ENCODE data around the gene COL28A1. TPM values are rescaled to one million over a fixed set of nuclear protein-coding genes. Genes with fewer than 3 reads are reported as not detected.

The COL28A1 gene
- polyA plus RNA-seq, 4 donors = 1.1 to 3.1 (median 1.5) TPM

GRCh38 chr7:7573701-7574100, 38.0 kb upstream of the COL28A1 start:
- FAIRE-seq = no peak
- H3K4me3 ChIP-seq (ENCODE audit: low read depth in 1 of 3, low read length in 3 of 3) = no peak overlapping the region
- H3K36me3 ChIP-seq (ENCODE audit: control insufficient read depth in 3 of 3, insufficient read depth in 2 of 3, low read depth in 1 of 3, low read length in 3 of 3) = peaks cover 0 to 3% (median 0%) of the 10 kb centered on the region in 3 donors
- WGBS, 3 donors = 91 to 97% (median 94%) methylated on average over 2 of the region's 2 CpGs
- no peaks in the 10 kb centered on the region for H3K27me3 ChIP-seq (ENCODE audit: control insufficient read depth in 3 of 3, insufficient read depth in 3 of 3, low read length in 3 of 3)
- H3K27ac ChIP-seq (ENCODE audit: low read depth in 1 of 3, low read length in 2 of 3) = no peak overlapping the region
- no peaks in the 10 kb centered on the region for H3K9me3 ChIP-seq (ENCODE audit: control insufficient read depth in 2 of 2, insufficient read depth in 1 of 2, low read depth in 1 of 2, low read length in 1 of 2)
- peaks cover 0 to 8% (median 0%) of the 10 kb centered on the region in 3 donors for H3K4me1 ChIP-seq (ENCODE audit: control insufficient read depth in 3 of 3, insufficient read depth in 2 of 3, low read depth in 1 of 3, low read length in 2 of 3)
- no peak for DNase-seq

GRCh38 chr7:7570584-7570983, 34.9 kb upstream of the COL28A1 start:
- Histone ChIP-seq H3K4me3 (ENCODE audit: low read depth in 1 of 3, low read length in 3 of 3) (no peak overlapping the region), H3K27ac (ENCODE audit: low read depth in 1 of 3, low read length in 2 of 3) (no peak overlapping the region), H3K27me3 (ENCODE audit: control insufficient read depth in 3 of 3, insufficient read depth in 3 of 3, low read length in 3 of 3) (no peaks in the 10 kb centered on the region), H3K4me1 (ENCODE audit: control insufficient read depth in 3 of 3, insufficient read depth in 2 of 3, low read depth in 1 of 3, low read length in 2 of 3) (peaks cover 3 to 12% (median 7%) of the 10 kb centered on the region in 3 donors), H3K9me3 (ENCODE audit: control insufficient read depth in 2 of 2, insufficient read depth in 1 of 2, low read depth in 1 of 2, low read length in 1 of 2) (no peaks in the 10 kb centered on the region), H3K36me3 (ENCODE audit: control insufficient read depth in 3 of 3, insufficient read depth in 2 of 3, low read depth in 1 of 3, low read length in 3 of 3) (peaks cover 0 to 3% (median 0%) of the 10 kb centered on the region in 3 donors)
- 83 to 97% (median 88%) methylated on average over 3 of the region's 3 CpGs for WGBS, 3 donors
- no peak for FAIRE-seq
- DNase-seq = peak in 1 of 2 donors; percentile 15

GRCh38 chr7:7569615-7570014, 33.9 kb upstream of the COL28A1 start:
- Histone ChIP-seq H3K27ac (ENCODE audit: low read depth in 1 of 3, low read length in 2 of 3) (peak overlapping the region in 1 of 3 donors; percentile 17), H3K4me3 (ENCODE audit: low read depth in 1 of 3, low read length in 3 of 3) (no peak overlapping the region), H3K9me3 (ENCODE audit: control insufficient read depth in 2 of 2, insufficient read depth in 1 of 2, low read depth in 1 of 2, low read length in 1 of 2) (no peaks in the 10 kb centered on the region), H3K4me1 (ENCODE audit: control insufficient read depth in 3 of 3, insufficient read depth in 2 of 3, low read depth in 1 of 3, low read length in 2 of 3) (peaks cover 3 to 12% (median 7%) of the 10 kb centered on the region in 3 donors), H3K27me3 (ENCODE audit: control insufficient read depth in 3 of 3, insufficient read depth in 3 of 3, low read length in 3 of 3) (no peaks in the 10 kb centered on the region), H3K36me3 (ENCODE audit: control insufficient read depth in 3 of 3, insufficient read depth in 2 of 3, low read depth in 1 of 3, low read length in 3 of 3) (peaks cover 0 to 3% (median 0%) of the 10 kb centered on the region in 3 donors)
- DNase-seq (no peak), FAIRE-seq (no peak)
- 77 to 84% (median 78%) methylated on average over 3 of the region's 3 CpGs for WGBS, 3 donors

GRCh38 chr7:7569081-7569527, 33.4 kb upstream of the COL28A1 start:
- Histone ChIP-seq H3K36me3 (ENCODE audit: control insufficient read depth in 3 of 3, insufficient read depth in 2 of 3, low read depth in 1 of 3, low read length in 3 of 3) (peaks cover 0 to 3% (median 0%) of the 10 kb centered on the region in 3 donors), H3K4me3 (ENCODE audit: low read depth in 1 of 3, low read length in 3 of 3) (no peak overlapping the region), H3K27me3 (ENCODE audit: control insufficient read depth in 3 of 3, insufficient read depth in 3 of 3, low read length in 3 of 3) (no peaks in the 10 kb centered on the region), H3K27ac (ENCODE audit: low read depth in 1 of 3, low read length in 2 of 3) (peak overlapping the region in 1 of 3 donors; percentile 17), H3K4me1 (ENCODE audit: control insufficient read depth in 3 of 3, insufficient read depth in 2 of 3, low read depth in 1 of 3, low read length in 2 of 3) (peaks cover 3 to 12% (median 7%) of the 10 kb centered on the region in 3 donors), H3K9me3 (ENCODE audit: control insufficient read depth in 2 of 2, insufficient read depth in 1 of 2, low read depth in 1 of 2, low read length in 1 of 2) (no peaks in the 10 kb centered on the region)
- FAIRE-seq (no peak), DNase-seq (no peak)
- WGBS, 3 donors = 50 to 54% (median 52%) methylated on average over 5 of the region's 5 CpGs

GRCh38 chr7:7568553-7568952, 32.9 kb upstream of the COL28A1 start:
- H3K4me3 ChIP-seq (ENCODE audit: low read depth in 1 of 3, low read length in 3 of 3) = no peak overlapping the region
- FAIRE-seq = no peak
- no peak overlapping the region for H3K27ac ChIP-seq (ENCODE audit: low read depth in 1 of 3, low read length in 2 of 3)
- WGBS, 3 donors = 67 to 86% (median 76%) methylated on average over 4 of the region's 4 CpGs
- H3K4me1 ChIP-seq (ENCODE audit: control insufficient read depth in 3 of 3, insufficient read depth in 2 of 3, low read depth in 1 of 3, low read length in 2 of 3) = peaks cover 3 to 12% (median 12%) of the 10 kb centered on the region in 3 donors
- DNase-seq = no peak
- peaks cover 0 to 3% (median 0%) of the 10 kb centered on the region in 3 donors for H3K36me3 ChIP-seq (ENCODE audit: control insufficient read depth in 3 of 3, insufficient read depth in 2 of 3, low read depth in 1 of 3, low read length in 3 of 3)
- H3K27me3 ChIP-seq (ENCODE audit: control insufficient read depth in 3 of 3, insufficient read depth in 3 of 3, low read length in 3 of 3) = no peaks in the 10 kb centered on the region
- H3K9me3 ChIP-seq (ENCODE audit: control insufficient read depth in 2 of 2, insufficient read depth in 1 of 2, low read depth in 1 of 2, low read length in 1 of 2) = no peaks in the 10 kb centered on the region

- H3K27me3 ChIP-seq (ENCODE audit: control insufficient read depth in 3 of 3, insufficient read depth in 3 of 3, low read length in 3 of 3) = no peaks in the 10 kb centered on the region
- no peak overlapping the region for H3K27ac ChIP-seq (ENCODE audit: low read depth in 1 of 3, low read length in 2 of 3)
- no peaks in the 10 kb centered on the region for H3K9me3 ChIP-seq (ENCODE audit: control insufficient read depth in 2 of 2, insufficient read depth in 1 of 2, low read depth in 1 of 2, low read length in 1 of 2)
- peak; percentile 27 to 30 for DNase-seq
- FAIRE-seq = no peak
- peaks cover 3 to 12% (median 12%) of the 10 kb centered on the region in 3 donors for H3K4me1 ChIP-seq (ENCODE audit: control insufficient read depth in 3 of 3, insufficient read depth in 2 of 3, low read depth in 1 of 3, low read length in 2 of 3)
- 10 to 38% (median 17%) methylated on average over 2 of the region's 2 CpGs for WGBS, 3 donors
- peaks cover 0 to 3% (median 0%) of the 10 kb centered on the region in 3 donors for H3K36me3 ChIP-seq (ENCODE audit: control insufficient read depth in 3 of 3, insufficient read depth in 2 of 3, low read depth in 1 of 3, low read length in 3 of 3)
- H3K4me3 ChIP-seq (ENCODE audit: low read depth in 1 of 3, low read length in 3 of 3) = peak overlapping the region in 2 of 3 donors; percentile 75 to 97
Measured at GRCh38 chr7:7567898-7568531, 32.3 kb upstream of the COL28A1 start.

GRCh38 chr7:7566651-7567611, 31.3 kb upstream of the COL28A1 start, which contains the start of gene MIOS:
TSS of gene MIOS (plus strand) at chr7:7566884. CDS start at chr7:7572476, 5,592 bp downstream.
- no peak for FAIRE-seq
- peak within 1 kb of the TSS; percentile 83 to 96 (median 96) for H3K27ac ChIP-seq (ENCODE audit: low read depth in 1 of 3, low read length in 2 of 3)
- H3K4me3 ChIP-seq (ENCODE audit: low read depth in 1 of 3, low read length in 3 of 3) = peak within 1 kb of the TSS; percentile 75 to 97 (median 94)
- peaks cover 3 to 12% (median 12%) of the 10 kb centered on the region in 3 donors for H3K4me1 ChIP-seq (ENCODE audit: control insufficient read depth in 3 of 3, insufficient read depth in 2 of 3, low read depth in 1 of 3, low read length in 2 of 3)
- H3K27me3 ChIP-seq (ENCODE audit: control insufficient read depth in 3 of 3, insufficient read depth in 3 of 3, low read length in 3 of 3) = no peaks in the 10 kb centered on the region
- WGBS, 3 donors = 0 to 1% (median 0%) methylated on average over 59 to 96 of the region's 96 CpGs
- DNase-seq = peak; percentile 90 to 94
- peaks cover 0 to 3% (median 0%) of the 10 kb centered on the region in 3 donors for H3K36me3 ChIP-seq (ENCODE audit: control insufficient read depth in 3 of 3, insufficient read depth in 2 of 3, low read depth in 1 of 3, low read length in 3 of 3)
- no peaks in the 10 kb centered on the region for H3K9me3 ChIP-seq (ENCODE audit: control insufficient read depth in 2 of 2, insufficient read depth in 1 of 2, low read depth in 1 of 2, low read length in 1 of 2)
